PC-9 (cell line): Measurements from ENCODE around the gene UBE2V1.

ENCODE experiments used
- CTCF ChIP-seq: fragments of 200-600 bp; sonication (generic); conservative IDR thresholded peaks from 2 replicates; pipeline ENCODE4 v1.6.1; 2017; ENCODE audit warnings: mixed run types, antibody characterized with exemption, mild to moderate bottlenecking, moderate library complexity
- EZH2 ChIP-seq: fragments of 200-600 bp; sonication (generic); IDR thresholded peaks from 2 replicates; pipeline ENCODE4 v1.8.0; 2017; ENCODE audit warnings: antibody characterized with exemption, low read depth

- TF ChIP-seq CTCF (no peak), EZH2 (no peak)
Measured at GRCh38 chr20:50098259-50098658, 14.7 kb downstream of the UBE2V1 start.
